Panc1 (cell line): ENCODE measurements around the gene CAPN3. TPM values are rescaled to one million over a fixed set of nuclear protein-coding genes. Genes with fewer than 3 reads are reported as not detected.

Experiments
- ATAC-seq: fragments of 200-7000 bp; cut with Tn5 transposase; 2 replicates; pipeline ENCODE4 v1.9.1; 2020; ENCODE audit warnings: mild to moderate bottlenecking, moderate library complexity
- BruUV-seq: library from RNA; stranded (reverse); fragments of 400-500 nt; replicated peaks from 2 replicates; lab custom pipeline; 2021; lab: Mats Ljungman, UMichigan
- CTCF ChIA-PET: fragments of 300-600 bp; sonication (Branson Sonifier 250); formaldehyde crosslinking; loops from one replicate; lab custom pipeline; 2022; ENCODE audit warnings: antibody characterized with exemption; lab: Charles Lee
- POLR2A ChIA-PET: fragments of 300-600 bp; sonication (Branson Sonifier 250); formaldehyde crosslinking; loops from one replicate; lab custom pipeline; 2022; ENCODE audit warnings: antibody characterized with exemption; lab: Charles Lee
- DNase-seq: peaks from one replicate; pipeline ENCODE4 v3.0.0-alpha.2; 2010; ENCODE audit warnings: low read depth, low spot score
- H3K27ac ChIP-seq: 2 replicates; pipeline ENCODE4 v1.5.1; 2011; ENCODE audit warnings: mild to moderate bottlenecking, low read length, inconsistent platforms
- H3K27me3 ChIP-seq: fragments of 200-500 bp; sonication (Bioruptor generic); 2 replicates; pipeline ENCODE4 v1.6.0; 2014; ENCODE audit warnings: low read length, inconsistent platforms; ENCODE audit not compliant: control insufficient read depth, insufficient read depth
- H3K36me3 ChIP-seq: fragments of 200-500 bp; sonication (Bioruptor generic); 2 replicates; pipeline ENCODE4 v1.5.1; 2014; ENCODE audit warnings: inconsistent platforms, mild to moderate bottlenecking, low read length, moderate library complexity; ENCODE audit not compliant: control insufficient read depth, insufficient read depth
- H3K4me1 ChIP-seq: 2 replicates; pipeline ENCODE4 v1.5.1; 2011; ENCODE audit warnings: inconsistent platforms, mild to moderate bottlenecking, low read length, moderate library complexity; ENCODE audit not compliant: control insufficient read depth, insufficient read depth
- H3K4me3 ChIP-seq, 2 experiments: 2 replicates each; pipeline ENCODE4 v1.5.1; 2011 to 2012; ENCODE audit warnings: low read depth in 2 of 2, low read length in 2 of 2, mild to moderate bottlenecking in 2 of 2, inconsistent platforms in 1 of 2, moderate library complexity in 1 of 2
- H3K9me3 ChIP-seq: fragments of 200-500 bp; sonication (Bioruptor generic); 2 replicates; pipeline ENCODE4 v1.5.1; 2014; ENCODE audit warnings: low read depth, mild to moderate bottlenecking, inconsistent platforms, low read length, moderate library complexity; ENCODE audit not compliant: control insufficient read depth, insufficient read depth
- CTCF ChIP-seq: fragments of 450-650 bp; IDR thresholded peaks from 2 replicates; pipeline ENCODE4 v1.5.1; 2017; ENCODE audit warnings: mild to moderate bottlenecking
- POLR2AphosphoS5 ChIP-seq: IDR thresholded peaks from 2 replicates; pipeline ENCODE4 v1.6.1; 2012; ENCODE audit warnings: mild to moderate bottlenecking, low read depth, low read length, moderate library complexity
- SIN3A ChIP-seq: IDR thresholded peaks from 2 replicates; pipeline ENCODE4 v1.6.1; 2012; ENCODE audit warnings: low read depth, mild to moderate bottlenecking, low read length, moderate library complexity, borderline replicate concordance; ENCODE audit not compliant: insufficient read depth
- TCF7L2 ChIP-seq: IDR thresholded peaks from 2 replicates; pipeline ENCODE4 v1.6.1; 2011; ENCODE audit warnings: mild to moderate bottlenecking, low read depth, low read length, inconsistent platforms
- in situ Hi-C: cut with HindIII; loops from 2 replicates; pipeline ENCODE4 v1.10.0; 2016; ENCODE audit warnings: low sequenced_read_pairs, low pct_unique_long_range_greater_than_20kb
- intact Hi-C: fragments of 100-400 bp; cut with micrococcal nuclease; formaldehyde crosslinking; loops from one replicate; pipeline ENCODE4 v1.10.0; 2022; ENCODE audit not compliant: unreplicated experiment
- total RNA-seq: library from RNA; stranded (reverse); gene quantifications from one replicate; pipeline ENCODE4 v1.2.1, GENCODE V29; 2021; ENCODE audit not compliant: unreplicated experiment
- TF ChIP-seq, protein P1 (sequence below), 2 experiments: IDR thresholded peaks; 2 replicates each; pipeline ENCODE4 v1.6.1; 2011 to 2012; ENCODE audit warnings: low read depth in 2 of 2, control low read depth in 1 of 2, low read length in 1 of 2, mild to moderate bottlenecking in 1 of 2, moderate library complexity in 1 of 2; ENCODE audit not compliant: insufficient read depth in 1 of 2

CAPN3 gene
- total RNA-seq, 1 experiment from 2014 or later: 0.31 TPM

DNA sequence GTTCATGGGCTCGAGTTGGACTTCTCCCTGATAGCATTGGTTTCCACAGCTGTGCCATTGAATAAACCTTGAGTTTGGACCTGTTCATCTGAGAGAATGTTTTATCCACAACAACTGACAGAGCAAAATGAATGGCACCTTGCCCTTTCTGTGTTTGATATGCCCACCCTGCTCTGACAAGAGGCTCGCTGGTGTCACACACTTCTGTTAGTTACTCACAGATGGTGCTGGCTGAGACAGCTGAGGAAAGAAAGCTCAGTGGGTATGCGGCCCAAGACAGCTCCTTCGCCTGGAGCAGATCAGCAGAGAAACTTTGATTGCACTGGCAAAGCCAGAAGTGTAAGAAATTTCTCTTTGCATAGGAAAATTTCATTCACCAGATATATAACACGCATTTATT is 2.5 kb upstream of the CAPN3 start:
- CTCF ChIA-PET: interaction anchor here (0.6 kb wide), 1 partner anchor 254 kb away, joined by 4 read pairs; no protein-coding TSS in a partner anchor

GRCh38 chr15:42358141-42358540 is 1.2 kb upstream of the CAPN3 start:
- no peaks in the 10 kb centered on the region for H3K4me1 ChIP-seq
- TF ChIP-seq TCF7L2 (no peak), CTCF (no peak), POLR2AphosphoS5 (no peak), SIN3A (no peak)
- TF ChIP-seq, protein P1, sequence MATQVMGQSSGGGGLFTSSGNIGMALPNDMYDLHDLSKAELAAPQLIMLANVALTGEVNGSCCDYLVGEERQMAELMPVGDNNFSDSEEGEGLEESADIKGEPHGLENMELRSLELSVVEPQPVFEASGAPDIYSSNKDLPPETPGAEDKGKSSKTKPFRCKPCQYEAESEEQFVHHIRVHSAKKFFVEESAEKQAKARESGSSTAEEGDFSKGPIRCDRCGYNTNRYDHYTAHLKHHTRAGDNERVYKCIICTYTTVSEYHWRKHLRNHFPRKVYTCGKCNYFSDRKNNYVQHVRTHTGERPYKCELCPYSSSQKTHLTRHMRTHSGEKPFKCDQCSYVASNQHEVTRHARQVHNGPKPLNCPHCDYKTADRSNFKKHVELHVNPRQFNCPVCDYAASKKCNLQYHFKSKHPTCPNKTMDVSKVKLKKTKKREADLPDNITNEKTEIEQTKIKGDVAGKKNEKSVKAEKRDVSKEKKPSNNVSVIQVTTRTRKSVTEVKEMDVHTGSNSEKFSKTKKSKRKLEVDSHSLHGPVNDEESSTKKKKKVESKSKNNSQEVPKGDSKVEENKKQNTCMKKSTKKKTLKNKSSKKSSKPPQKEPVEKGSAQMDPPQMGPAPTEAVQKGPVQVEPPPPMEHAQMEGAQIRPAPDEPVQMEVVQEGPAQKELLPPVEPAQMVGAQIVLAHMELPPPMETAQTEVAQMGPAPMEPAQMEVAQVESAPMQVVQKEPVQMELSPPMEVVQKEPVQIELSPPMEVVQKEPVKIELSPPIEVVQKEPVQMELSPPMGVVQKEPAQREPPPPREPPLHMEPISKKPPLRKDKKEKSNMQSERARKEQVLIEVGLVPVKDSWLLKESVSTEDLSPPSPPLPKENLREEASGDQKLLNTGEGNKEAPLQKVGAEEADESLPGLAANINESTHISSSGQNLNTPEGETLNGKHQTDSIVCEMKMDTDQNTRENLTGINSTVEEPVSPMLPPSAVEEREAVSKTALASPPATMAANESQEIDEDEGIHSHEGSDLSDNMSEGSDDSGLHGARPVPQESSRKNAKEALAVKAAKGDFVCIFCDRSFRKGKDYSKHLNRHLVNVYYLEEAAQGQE (IDR thresholded peaks at IDR 0.05; ENCODE audit: insufficient read depth in 1 of 2, low read depth in 2 of 2, low read length in 1 of 2): no peak
- POLR2A ChIA-PET: no interaction called here
- H3K27me3 ChIP-seq: no peaks in the 10 kb centered on the region
- BruUV-seq: no TSS peak
- H3K9me3 ChIP-seq: no peaks in the 10 kb centered on the region
- CTCF ChIA-PET: no interaction called here
- no peak for ATAC-seq
- no peak overlapping the region for H3K27ac ChIP-seq
- H3K4me3 ChIP-seq: no peak overlapping the region
- H3K36me3 ChIP-seq: no peaks in the 10 kb centered on the region
- no peak for DNase-seq
- in situ Hi-C loops: no loop called here
- intact Hi-C loops: no loop called here

More for the DNA sequence above, 2.5 kb upstream of the CAPN3 start:
- no peaks in the 10 kb centered on the region for H3K36me3 ChIP-seq
- DNase-seq: no peak
- H3K9me3 ChIP-seq: no peaks in the 10 kb centered on the region
- H3K27me3 ChIP-seq: no peaks in the 10 kb centered on the region
- no peak for ATAC-seq
- POLR2A ChIA-PET: no interaction called here
- no peaks in the 10 kb centered on the region for H3K4me1 ChIP-seq
- TF ChIP-seq CTCF (no peak), SIN3A (no peak), TCF7L2 (no peak), POLR2AphosphoS5 (no peak)
- TF ChIP-seq, protein P1 (IDR thresholded peaks at IDR 0.05; ENCODE audit: insufficient read depth in 1 of 2, low read depth in 2 of 2, low read length in 1 of 2): no peak
- no peak overlapping the region for H3K27ac ChIP-seq
- no peak overlapping the region for H3K4me3 ChIP-seq
- BruUV-seq: no TSS peak
- intact Hi-C loops: no loop called here
- in situ Hi-C loops: no loop called here
